GM23338 (cell line): ENCODE results near the gene IGSF11. TPM values are rescaled to one million over a fixed set of nuclear protein-coding genes. Genes with fewer than 3 reads are reported as not detected.

Experiments
- ATAC-seq: fragments of 200-7000 bp; cut with Tn5 transposase; 3 replicates; pipeline ENCODE4 v1.9.1; 2020
- DNase-seq: peaks from one replicate; pipeline ENCODE4 v3.0.0-alpha.2; 2015; ENCODE audit warnings: low spot score
- H2AFZ ChIP-seq: fragments of 200-600 bp; sonication (generic); 2 replicates; pipeline ENCODE4 v1.8.0; 2016; ENCODE audit warnings: antibody characterized with exemption, mild to moderate bottlenecking, moderate library complexity
- H3F3A ChIP-seq: fragments of 200-600 bp; sonication (generic); replicated peaks from 2 replicates; pipeline ENCODE4 v1.8.0; 2017; ENCODE audit warnings: antibody characterized with exemption, mixed run types, low read depth
- H3K27ac ChIP-seq: fragments of 200-600 bp; sonication (generic); 2 replicates; pipeline ENCODE4 v1.6.1; 2016; ENCODE audit warnings: low read depth
- H3K27me3 ChIP-seq: fragments of 200-600 bp; sonication (generic); 2 replicates; pipeline ENCODE4 v1.8.0; 2016; ENCODE audit warnings: mild to moderate bottlenecking, mixed run types, moderate library complexity; ENCODE audit not compliant: insufficient read depth
- H3K36me3 ChIP-seq: fragments of 200-600 bp; sonication (generic); 2 replicates; pipeline ENCODE4 v1.8.0; 2016; ENCODE audit warnings: mild to moderate bottlenecking; ENCODE audit not compliant: insufficient read depth
- H3K4me1 ChIP-seq: fragments of 200-600 bp; sonication (generic); 2 replicates; pipeline ENCODE4 v1.8.0; 2016; ENCODE audit warnings: mild to moderate bottlenecking, moderate library complexity; ENCODE audit not compliant: insufficient read depth
- H3K4me2 ChIP-seq: fragments of 200-600 bp; sonication (generic); 2 replicates; pipeline ENCODE4 v1.7.1; 2017; ENCODE audit warnings: mixed run types
- H3K4me3 ChIP-seq: fragments of 200-600 bp; sonication (generic); 2 replicates; pipeline ENCODE4 v1.6.1; 2016; ENCODE audit warnings: mixed run types
- H3K79me2 ChIP-seq: fragments of 200-600 bp; sonication (generic); replicated peaks from 2 replicates; pipeline ENCODE4 v1.8.0; 2017; ENCODE audit warnings: mild to moderate bottlenecking; ENCODE audit not compliant: insufficient read depth
- H3K9me2 ChIP-seq: fragments of 200-600 bp; sonication (generic); 2 replicates; pipeline ENCODE4 v1.8.0; 2017; ENCODE audit not compliant: insufficient read depth
- H4K20me1 ChIP-seq: fragments of 200-600 bp; sonication (generic); replicated peaks from 2 replicates; pipeline ENCODE4 v1.8.0; 2017; ENCODE audit warnings: mild to moderate bottlenecking; ENCODE audit not compliant: insufficient read depth
- H3K27ac Mint-ChIP-seq: 2 replicates; pipeline ENCODE4 v1.8.0; 2020; ENCODE audit warnings: inconsistent platforms, mild to moderate bottlenecking, moderate library complexity, mixed read lengths
- H3K27me3 Mint-ChIP-seq: 3 replicates; pipeline ENCODE4 v1.8.0; 2022; ENCODE audit warnings: low read depth, mild to moderate bottlenecking, moderate library complexity, mixed read lengths, inconsistent platforms; ENCODE audit not compliant: insufficient read depth, poor library complexity
- H3K36me3 Mint-ChIP-seq: 3 replicates; pipeline ENCODE4 v1.8.0; 2021; ENCODE audit warnings: low read depth, mild to moderate bottlenecking, inconsistent platforms, moderate library complexity, mixed read lengths
- H3K4me1 Mint-ChIP-seq: 3 replicates; pipeline ENCODE4 v1.8.0; 2020; ENCODE audit warnings: mild to moderate bottlenecking, inconsistent platforms, mixed read lengths
- H3K4me3 Mint-ChIP-seq: 3 replicates; pipeline ENCODE4 v1.8.0; 2021; ENCODE audit warnings: moderate library complexity, mild to moderate bottlenecking, inconsistent platforms, mixed read lengths
- H3K9me3 Mint-ChIP-seq: 3 replicates; pipeline ENCODE4 v1.8.0; 2020; ENCODE audit warnings: moderate library complexity, mild to moderate bottlenecking, inconsistent platforms, mixed read lengths
- CREB1 ChIP-seq: fragments of 250-450 bp; sonication (Bioruptor Pico); IDR thresholded peaks from 2 replicates; pipeline ENCODE4 v1.5.0; 2020; ENCODE audit warnings: low read depth, mild to moderate bottlenecking, moderate library complexity
- EZH2phosphoT487 ChIP-seq: fragments of 200-600 bp; sonication (generic); IDR thresholded peaks from one replicate; pipeline ENCODE4 v1.8.1; 2018; ENCODE audit warnings: antibody characterized with exemption; ENCODE audit not compliant: unreplicated experiment
- NANOG ChIP-seq: IDR thresholded peaks from 2 replicates; pipeline ENCODE4 v1.6.1; 2016; ENCODE audit warnings: antibody characterized with exemption, borderline replicate concordance
- POLR2AphosphoS5 ChIP-seq: IDR thresholded peaks from 2 replicates; pipeline ENCODE4 v1.6.1; 2016; ENCODE audit warnings: antibody characterized with exemption, low read depth
- ZNF331 ChIP-seq: fragments of 250-450 bp; sonication (Bioruptor Pico); IDR thresholded peaks from 2 replicates; pipeline ENCODE4 v1.5.0; 2020; ENCODE audit warnings: low read depth, mild to moderate bottlenecking, moderate library complexity
- polyA plus RNA-seq: library from polyadenylated mRNA; unstranded; fragments of >200 nt; fragmentation: Nextera tagmentation; extraction: Ambion mirVana; gene quantifications from 2 replicates; pipeline ENCODE4 v1.2.1, GENCODE V29; 2016
- total RNA-seq: library from RNA; depleted of rRNA; stranded (reverse); fragments of >200 nt; shearing (Covaris generic); gene quantifications from 2 replicates; pipeline ENCODE4 v1.2.3, GENCODE V29; 2014
- TF ChIP-seq, protein P1 (sequence below): fragments of 250-450 bp; sonication (Bioruptor Pico); IDR thresholded peaks from 2 replicates; pipeline ENCODE4 v1.5.0; 2020; ENCODE audit warnings: mild to moderate bottlenecking, moderate library complexity
- TF ChIP-seq, protein P2 (sequence below), 2 experiments: fragments of 200-600 bp in 1 of 2; sonication (generic) in 1 of 2; conservative IDR thresholded peaks; 2 replicates each; pipeline versions ENCODE4 v1.5.1 to v1.6.1; 2016 to 2017; ENCODE audit warnings: antibody characterized with exemption in 2 of 2, low read depth in 2 of 2, mild to moderate bottlenecking in 2 of 2, moderate library complexity in 1 of 2
- TF ChIP-seq, protein P3 (sequence below): IDR thresholded peaks from one replicate; pipeline ENCODE4 v1.6.1; 2018; ENCODE audit warnings: antibody characterized with exemption; ENCODE audit not compliant: unreplicated experiment

The IGSF11 gene
- total and polyA plus RNA-seq, 2 experiments from 2014 or later, result 0.68 to 1.8 TPM

DNA sequence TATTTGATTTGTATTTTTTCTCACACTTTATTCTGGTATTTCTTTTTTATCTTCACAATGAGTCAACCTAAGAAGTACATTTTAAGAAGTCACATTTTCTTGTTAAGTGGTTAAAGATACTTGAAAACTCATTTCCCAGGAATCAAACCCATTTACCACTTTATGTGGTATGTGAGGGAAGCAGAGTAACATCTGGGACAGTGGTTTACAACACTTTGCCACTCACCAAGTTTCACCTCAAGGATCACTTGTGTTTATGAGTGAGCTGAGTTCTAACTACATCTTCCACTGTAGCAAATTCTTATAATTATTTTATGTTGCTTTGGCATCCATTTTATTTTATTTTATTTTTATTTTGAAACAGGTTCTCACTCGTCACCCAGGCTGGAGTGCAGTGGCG is 53.8 kb downstream of the IGSF11 start (continued):
- TF ChIP-seq, protein P1, sequence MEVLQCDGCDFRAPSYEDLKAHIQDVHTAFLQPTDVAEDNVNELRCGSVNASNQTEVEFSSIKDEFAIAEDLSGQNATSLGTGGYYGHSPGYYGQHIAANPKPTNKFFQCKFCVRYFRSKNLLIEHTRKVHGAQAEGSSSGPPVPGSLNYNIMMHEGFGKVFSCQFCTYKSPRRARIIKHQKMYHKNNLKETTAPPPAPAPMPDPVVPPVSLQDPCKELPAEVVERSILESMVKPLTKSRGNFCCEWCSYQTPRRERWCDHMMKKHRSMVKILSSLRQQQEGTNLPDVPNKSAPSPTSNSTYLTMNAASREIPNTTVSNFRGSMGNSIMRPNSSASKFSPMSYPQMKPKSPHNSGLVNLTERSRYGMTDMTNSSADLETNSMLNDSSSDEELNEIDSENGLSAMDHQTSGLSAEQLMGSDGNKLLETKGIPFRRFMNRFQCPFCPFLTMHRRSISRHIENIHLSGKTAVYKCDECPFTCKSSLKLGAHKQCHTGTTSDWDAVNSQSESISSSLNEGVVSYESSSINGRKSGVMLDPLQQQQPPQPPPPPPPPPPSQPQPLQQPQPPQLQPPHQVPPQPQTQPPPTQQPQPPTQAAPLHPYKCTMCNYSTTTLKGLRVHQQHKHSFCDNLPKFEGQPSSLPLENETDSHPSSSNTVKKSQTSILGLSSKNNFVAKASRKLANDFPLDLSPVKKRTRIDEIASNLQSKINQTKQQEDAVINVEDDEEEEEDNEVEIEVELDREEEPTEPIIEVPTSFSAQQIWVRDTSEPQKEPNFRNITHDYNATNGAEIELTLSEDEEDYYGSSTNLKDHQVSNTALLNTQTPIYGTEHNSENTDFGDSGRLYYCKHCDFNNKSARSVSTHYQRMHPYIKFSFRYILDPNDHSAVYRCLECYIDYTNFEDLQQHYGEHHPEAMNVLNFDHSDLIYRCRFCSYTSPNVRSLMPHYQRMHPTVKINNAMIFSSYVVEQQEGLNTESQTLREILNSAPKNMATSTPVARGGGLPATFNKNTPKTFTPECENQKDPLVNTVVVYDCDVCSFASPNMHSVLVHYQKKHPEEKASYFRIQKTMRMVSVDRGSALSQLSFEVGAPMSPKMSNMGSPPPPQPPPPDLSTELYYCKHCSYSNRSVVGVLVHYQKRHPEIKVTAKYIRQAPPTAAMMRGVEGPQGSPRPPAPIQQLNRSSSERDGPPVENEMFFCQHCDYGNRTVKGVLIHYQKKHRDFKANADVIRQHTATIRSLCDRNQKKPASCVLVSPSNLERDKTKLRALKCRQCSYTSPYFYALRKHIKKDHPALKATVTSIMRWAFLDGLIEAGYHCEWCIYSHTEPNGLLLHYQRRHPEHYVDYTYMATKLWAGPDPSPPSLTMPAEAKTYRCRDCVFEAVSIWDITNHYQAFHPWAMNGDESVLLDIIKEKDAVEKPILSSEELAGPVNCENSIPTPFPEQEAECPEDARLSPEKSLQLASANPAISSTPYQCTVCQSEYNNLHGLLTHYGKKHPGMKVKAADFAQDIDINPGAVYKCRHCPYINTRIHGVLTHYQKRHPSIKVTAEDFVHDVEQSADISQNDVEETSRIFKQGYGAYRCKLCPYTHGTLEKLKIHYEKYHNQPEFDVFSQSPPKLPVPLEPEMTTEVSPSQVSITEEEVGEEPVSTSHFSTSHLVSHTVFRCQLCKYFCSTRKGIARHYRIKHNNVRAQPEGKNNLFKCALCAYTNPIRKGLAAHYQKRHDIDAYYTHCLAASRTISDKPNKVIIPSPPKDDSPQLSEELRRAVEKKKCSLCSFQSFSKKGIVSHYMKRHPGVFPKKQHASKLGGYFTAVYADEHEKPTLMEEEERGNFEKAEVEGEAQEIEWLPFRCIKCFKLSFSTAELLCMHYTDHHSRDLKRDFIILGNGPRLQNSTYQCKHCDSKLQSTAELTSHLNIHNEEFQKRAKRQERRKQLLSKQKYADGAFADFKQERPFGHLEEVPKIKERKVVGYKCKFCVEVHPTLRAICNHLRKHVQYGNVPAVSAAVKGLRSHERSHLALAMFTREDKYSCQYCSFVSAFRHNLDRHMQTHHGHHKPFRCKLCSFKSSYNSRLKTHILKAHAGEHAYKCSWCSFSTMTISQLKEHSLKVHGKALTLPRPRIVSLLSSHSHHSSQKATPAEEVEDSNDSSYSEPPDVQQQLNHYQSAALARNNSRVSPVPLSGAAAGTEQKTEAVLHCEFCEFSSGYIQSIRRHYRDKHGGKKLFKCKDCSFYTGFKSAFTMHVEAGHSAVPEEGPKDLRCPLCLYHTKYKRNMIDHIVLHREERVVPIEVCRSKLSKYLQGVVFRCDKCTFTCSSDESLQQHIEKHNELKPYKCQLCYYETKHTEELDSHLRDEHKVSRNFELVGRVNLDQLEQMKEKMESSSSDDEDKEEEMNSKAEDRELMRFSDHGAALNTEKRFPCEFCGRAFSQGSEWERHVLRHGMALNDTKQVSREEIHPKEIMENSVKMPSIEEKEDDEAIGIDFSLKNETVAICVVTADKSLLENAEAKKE (CRISPR knock-in tag), result no peak
- TF ChIP-seq, protein P2, sequence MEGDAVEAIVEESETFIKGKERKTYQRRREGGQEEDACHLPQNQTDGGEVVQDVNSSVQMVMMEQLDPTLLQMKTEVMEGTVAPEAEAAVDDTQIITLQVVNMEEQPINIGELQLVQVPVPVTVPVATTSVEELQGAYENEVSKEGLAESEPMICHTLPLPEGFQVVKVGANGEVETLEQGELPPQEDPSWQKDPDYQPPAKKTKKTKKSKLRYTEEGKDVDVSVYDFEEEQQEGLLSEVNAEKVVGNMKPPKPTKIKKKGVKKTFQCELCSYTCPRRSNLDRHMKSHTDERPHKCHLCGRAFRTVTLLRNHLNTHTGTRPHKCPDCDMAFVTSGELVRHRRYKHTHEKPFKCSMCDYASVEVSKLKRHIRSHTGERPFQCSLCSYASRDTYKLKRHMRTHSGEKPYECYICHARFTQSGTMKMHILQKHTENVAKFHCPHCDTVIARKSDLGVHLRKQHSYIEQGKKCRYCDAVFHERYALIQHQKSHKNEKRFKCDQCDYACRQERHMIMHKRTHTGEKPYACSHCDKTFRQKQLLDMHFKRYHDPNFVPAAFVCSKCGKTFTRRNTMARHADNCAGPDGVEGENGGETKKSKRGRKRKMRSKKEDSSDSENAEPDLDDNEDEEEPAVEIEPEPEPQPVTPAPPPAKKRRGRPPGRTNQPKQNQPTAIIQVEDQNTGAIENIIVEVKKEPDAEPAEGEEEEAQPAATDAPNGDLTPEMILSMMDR (conservative IDR thresholded peaks at IDR 0.05; ENCODE audit: low read depth in 2 of 2), result no peak
- TF ChIP-seq ZNF331 (CRISPR knock-in tag), result no peak
- TF ChIP-seq CREB1 (CRISPR knock-in tag), result no peak
- TF ChIP-seq POLR2AphosphoS5, result no peak
- TF ChIP-seq EZH2phosphoT487, result no peak
- TF ChIP-seq NANOG, result no peak

DNA sequence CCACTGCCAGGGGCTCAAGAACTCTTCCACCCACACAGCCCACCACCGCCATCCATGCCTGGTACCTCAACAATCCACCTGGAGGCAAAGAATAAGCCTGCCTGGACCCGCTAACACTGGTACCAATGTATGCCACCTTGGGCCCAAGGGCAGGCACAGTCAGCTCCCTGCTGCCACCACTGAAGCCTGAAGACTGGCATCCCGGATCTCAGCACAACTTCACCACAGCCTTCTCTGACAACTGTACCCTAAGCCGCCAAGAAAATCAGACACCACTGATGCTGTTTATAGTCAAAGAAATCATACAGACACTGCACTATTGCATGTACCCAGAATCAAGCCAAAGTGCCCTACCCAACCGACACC is 56.3 kb downstream of the IGSF11 start:
- H3K4me3 Mint-ChIP-seq, result no peak overlapping the region
- H3K27ac Mint-ChIP-seq, result no peak overlapping the region
- Histone ChIP-seq H2AFZ (no peak overlapping the region), H4K20me1 (no peaks in the 10 kb centered on the region), H3K79me2 (no peaks in the 10 kb centered on the region), H3K4me1 (no peaks in the 10 kb centered on the region), H3K27ac (no peak overlapping the region), H3K9me2 (peaks cover 9% of the 10 kb centered on the region; the same call in 1 of the 2 replicates), H3K27me3 (no peaks in the 10 kb centered on the region), H3K4me2 (no peak overlapping the region), H3K36me3 (0 out of 2 replicates have a peak, but pooled peaks cover 3% of the 10 kb centered on the region), H3K4me3 (no peak overlapping the region), H3F3A (no peaks in the 10 kb centered on the region)
- no peaks in the 10 kb centered on the region; the same call in 1 of the 3 replicates for H3K4me1 Mint-ChIP-seq
- H3K36me3 Mint-ChIP-seq, result no peaks in the 10 kb centered on the region
- H3K27me3 Mint-ChIP-seq, result no peaks in the 10 kb centered on the region
- DNase-seq (no peak), ATAC-seq (no peak)
- no peaks in the 10 kb centered on the region for H3K9me3 Mint-ChIP-seq
- TF ChIP-seq, protein P3, sequence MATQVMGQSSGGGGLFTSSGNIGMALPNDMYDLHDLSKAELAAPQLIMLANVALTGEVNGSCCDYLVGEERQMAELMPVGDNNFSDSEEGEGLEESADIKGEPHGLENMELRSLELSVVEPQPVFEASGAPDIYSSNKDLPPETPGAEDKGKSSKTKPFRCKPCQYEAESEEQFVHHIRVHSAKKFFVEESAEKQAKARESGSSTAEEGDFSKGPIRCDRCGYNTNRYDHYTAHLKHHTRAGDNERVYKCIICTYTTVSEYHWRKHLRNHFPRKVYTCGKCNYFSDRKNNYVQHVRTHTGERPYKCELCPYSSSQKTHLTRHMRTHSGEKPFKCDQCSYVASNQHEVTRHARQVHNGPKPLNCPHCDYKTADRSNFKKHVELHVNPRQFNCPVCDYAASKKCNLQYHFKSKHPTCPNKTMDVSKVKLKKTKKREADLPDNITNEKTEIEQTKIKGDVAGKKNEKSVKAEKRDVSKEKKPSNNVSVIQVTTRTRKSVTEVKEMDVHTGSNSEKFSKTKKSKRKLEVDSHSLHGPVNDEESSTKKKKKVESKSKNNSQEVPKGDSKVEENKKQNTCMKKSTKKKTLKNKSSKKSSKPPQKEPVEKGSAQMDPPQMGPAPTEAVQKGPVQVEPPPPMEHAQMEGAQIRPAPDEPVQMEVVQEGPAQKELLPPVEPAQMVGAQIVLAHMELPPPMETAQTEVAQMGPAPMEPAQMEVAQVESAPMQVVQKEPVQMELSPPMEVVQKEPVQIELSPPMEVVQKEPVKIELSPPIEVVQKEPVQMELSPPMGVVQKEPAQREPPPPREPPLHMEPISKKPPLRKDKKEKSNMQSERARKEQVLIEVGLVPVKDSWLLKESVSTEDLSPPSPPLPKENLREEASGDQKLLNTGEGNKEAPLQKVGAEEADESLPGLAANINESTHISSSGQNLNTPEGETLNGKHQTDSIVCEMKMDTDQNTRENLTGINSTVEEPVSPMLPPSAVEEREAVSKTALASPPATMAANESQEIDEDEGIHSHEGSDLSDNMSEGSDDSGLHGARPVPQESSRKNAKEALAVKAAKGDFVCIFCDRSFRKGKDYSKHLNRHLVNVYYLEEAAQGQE, result no peak
